ENCODE measurements around the gene KIRREL1. TPM values are rescaled to one million over a fixed set of nuclear protein-coding genes. Genes with fewer than 3 reads are reported as not detected.

Gene KIRREL1
- polyA plus RNA-seq, 1 donor (not counting 4 experiments of a cell fraction or from before 2014, with no cell fraction given), result 19.7 TPM

DNA sequence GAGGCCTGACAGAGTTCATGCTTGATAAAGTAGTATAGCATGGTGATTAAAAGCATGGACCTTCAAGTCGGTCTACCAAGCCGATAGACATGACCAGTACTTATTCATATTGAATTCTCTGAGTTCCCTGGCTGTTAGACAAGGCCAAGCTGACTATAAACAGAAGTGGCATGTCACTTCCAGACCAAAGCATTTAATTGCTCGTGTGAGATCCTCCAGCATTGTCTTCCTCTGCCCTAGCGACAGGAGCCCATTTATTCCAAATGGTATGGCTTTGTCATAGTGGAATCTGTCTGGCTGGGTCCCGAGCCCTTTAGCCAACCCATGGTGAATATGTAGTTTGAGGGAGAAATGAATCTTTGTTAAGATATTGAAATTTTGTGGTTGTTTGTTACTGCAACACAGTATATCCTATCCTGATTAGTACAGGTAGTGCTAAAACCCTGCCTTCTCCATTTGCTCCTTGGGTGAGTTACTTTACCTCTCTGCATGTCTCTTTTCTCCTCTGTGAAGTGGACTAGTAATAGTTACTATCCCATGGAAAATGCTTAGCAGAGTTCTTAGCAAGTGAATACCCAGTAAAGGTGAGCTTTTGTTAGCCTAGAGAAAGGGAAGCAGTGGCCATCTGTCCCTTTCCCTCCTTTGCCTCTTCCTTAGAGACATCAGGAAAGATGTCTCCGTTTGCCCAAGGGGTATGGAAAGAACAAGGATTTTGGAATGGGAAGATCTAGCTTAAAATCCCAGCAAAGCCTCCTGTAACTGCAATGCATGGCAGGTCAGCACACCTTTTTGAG lies 109.6 kb downstream of the KIRREL1 start:
- Histone ChIP-seq H3K79me2 (ENCODE audit: control insufficient read depth, insufficient read depth, low read length) (no peaks in the 10 kb centered on the region), H3K4me1 (ENCODE audit: control insufficient read depth, extremely low read depth, insufficient read depth, low read length) (peaks cover 16% of the 10 kb centered on the region), H3K36me3 (ENCODE audit: control insufficient read depth in 2 of 2, extremely low read depth in 1 of 2, insufficient read depth in 2 of 2, low read length in 2 of 2) (no peaks in the 10 kb centered on the region), H3K9me1 (ENCODE audit: control insufficient read depth, extremely low read depth, insufficient read depth, low read length) (no peaks in the 10 kb centered on the region), H2AFZ (ENCODE audit: control insufficient read depth, low read length) (no peak overlapping the region), H4K20me1 (ENCODE audit: control insufficient read depth, extremely low read depth, insufficient read depth, low read length) (no peaks in the 10 kb centered on the region), H3K9me3 (ENCODE audit: control insufficient read depth, low read depth, low read length) (no peaks in the 10 kb centered on the region), H3K4me3 (ENCODE audit: control insufficient read depth in 2 of 3, extremely low read depth in 1 of 3, insufficient read depth in 2 of 3, low read depth in 1 of 3, low read length in 3 of 3) (no peak overlapping the region), H3K27ac (ENCODE audit: control insufficient read depth, insufficient read depth, low read length) (no peak overlapping the region), H3K4me2 (ENCODE audit: control insufficient read depth, extremely low read depth, insufficient read depth, low read depth, low read length) (no peak overlapping the region), H3K27me3 (ENCODE audit: control insufficient read depth, extremely low read depth, insufficient read depth, low read length) (no peaks in the 10 kb centered on the region), H3K9ac (ENCODE audit: control insufficient read depth, extremely low read depth, insufficient read depth, low read length) (no peak overlapping the region)
- TF ChIP-seq, protein P1, sequence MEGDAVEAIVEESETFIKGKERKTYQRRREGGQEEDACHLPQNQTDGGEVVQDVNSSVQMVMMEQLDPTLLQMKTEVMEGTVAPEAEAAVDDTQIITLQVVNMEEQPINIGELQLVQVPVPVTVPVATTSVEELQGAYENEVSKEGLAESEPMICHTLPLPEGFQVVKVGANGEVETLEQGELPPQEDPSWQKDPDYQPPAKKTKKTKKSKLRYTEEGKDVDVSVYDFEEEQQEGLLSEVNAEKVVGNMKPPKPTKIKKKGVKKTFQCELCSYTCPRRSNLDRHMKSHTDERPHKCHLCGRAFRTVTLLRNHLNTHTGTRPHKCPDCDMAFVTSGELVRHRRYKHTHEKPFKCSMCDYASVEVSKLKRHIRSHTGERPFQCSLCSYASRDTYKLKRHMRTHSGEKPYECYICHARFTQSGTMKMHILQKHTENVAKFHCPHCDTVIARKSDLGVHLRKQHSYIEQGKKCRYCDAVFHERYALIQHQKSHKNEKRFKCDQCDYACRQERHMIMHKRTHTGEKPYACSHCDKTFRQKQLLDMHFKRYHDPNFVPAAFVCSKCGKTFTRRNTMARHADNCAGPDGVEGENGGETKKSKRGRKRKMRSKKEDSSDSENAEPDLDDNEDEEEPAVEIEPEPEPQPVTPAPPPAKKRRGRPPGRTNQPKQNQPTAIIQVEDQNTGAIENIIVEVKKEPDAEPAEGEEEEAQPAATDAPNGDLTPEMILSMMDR (optimal IDR thresholded peaks at IDR 0.05 in 1 of 3, IDR thresholded peaks at IDR 0.05 in 1 of 3, conservative IDR thresholded peaks at IDR 0.05 in 1 of 3; ENCODE audit: extremely low read depth in 1 of 3, insufficient read depth in 2 of 3, low read length in 3 of 3), result no peak
- TF ChIP-seq EZH2 (IDR thresholded peaks at IDR 0.05; ENCODE audit: low read length), result no peak
- DNase-seq (ENCODE audit: low read depth, low spot score) (no peak), FAIRE-seq (no peak)
- dilution Hi-C loops (cut with MboI; ENCODE audit: extremely low pct_ligation_motif_present, low sequenced_read_pairs), result loop anchor here (25.0 kb wide), 1 partner anchor 141 kb away; no protein-coding TSS in a partner anchor

- Histone ChIP-seq H3K27ac (ENCODE audit: control insufficient read depth, insufficient read depth, low read length) (no peak overlapping the region), H4K20me1 (ENCODE audit: control insufficient read depth, extremely low read depth, insufficient read depth, low read length) (no peaks in the 10 kb centered on the region), H3K9me1 (ENCODE audit: control insufficient read depth, extremely low read depth, insufficient read depth, low read length) (no peaks in the 10 kb centered on the region), H3K9me3 (ENCODE audit: control insufficient read depth, low read depth, low read length) (no peaks in the 10 kb centered on the region), H3K9ac (ENCODE audit: control insufficient read depth, extremely low read depth, insufficient read depth, low read length) (no peak overlapping the region), H3K4me3 (ENCODE audit: control insufficient read depth in 2 of 3, extremely low read depth in 1 of 3, insufficient read depth in 2 of 3, low read depth in 1 of 3, low read length in 3 of 3) (no peak overlapping the region), H3K4me1 (ENCODE audit: control insufficient read depth, extremely low read depth, insufficient read depth, low read length) (peaks cover 16% of the 10 kb centered on the region), H3K36me3 (ENCODE audit: control insufficient read depth in 2 of 2, extremely low read depth in 1 of 2, insufficient read depth in 2 of 2, low read length in 2 of 2) (no peaks in the 10 kb centered on the region), H3K4me2 (ENCODE audit: control insufficient read depth, extremely low read depth, insufficient read depth, low read depth, low read length) (no peak overlapping the region), H3K79me2 (ENCODE audit: control insufficient read depth, insufficient read depth, low read length) (no peaks in the 10 kb centered on the region), H2AFZ (ENCODE audit: control insufficient read depth, low read length) (no peak overlapping the region), H3K27me3 (ENCODE audit: control insufficient read depth, extremely low read depth, insufficient read depth, low read length) (no peaks in the 10 kb centered on the region)
- TF ChIP-seq, protein P1 (optimal IDR thresholded peaks at IDR 0.05 in 1 of 3, IDR thresholded peaks at IDR 0.05 in 1 of 3, conservative IDR thresholded peaks at IDR 0.05 in 1 of 3; ENCODE audit: extremely low read depth in 1 of 3, insufficient read depth in 2 of 3, low read length in 3 of 3), result no peak
- TF ChIP-seq EZH2 (IDR thresholded peaks at IDR 0.05; ENCODE audit: low read length), result no peak
- FAIRE-seq, result no peak
- DNase-seq (ENCODE audit: low read depth, low spot score), result no peak
- dilution Hi-C loops (cut with MboI; ENCODE audit: extremely low pct_ligation_motif_present, low sequenced_read_pairs), result loop anchor here (25.0 kb wide), 1 partner anchor 142 kb away; no protein-coding TSS in a partner anchor
Measured at GRCh38 chr1:158103861-158104522, 110.5 kb downstream of the KIRREL1 start.

Data from keratinocyte (primary cell).